A172 (cell line): Measurements from ENCODE around the gene ARL5B. TPM values are rescaled to one million over a fixed set of nuclear protein-coding genes. Genes with fewer than 3 reads are reported as not detected.
"Not testable (repeated sequence)": the region's sequence is repeated elsewhere in the genome, so short reads cannot be mapped to it uniquely, and the experiment has no call there.

Source experiments
- DNase-seq: peaks from one replicate; pipeline ENCODE4 v3.0.0-alpha.2; 2015; ENCODE audit warnings: low spot score
- total RNA-seq: library from RNA; depleted of rRNA; stranded (reverse); fragments of >200 nt; shearing (Covaris generic); gene quantifications from 2 replicates; pipeline ENCODE4 v1.2.3, GENCODE V29; 2014; rRNA removed

Gene ARL5B
- 23.7 and 27.4 TPM in 2 replicates for total RNA-seq

- peak; percentile 93 for DNase-seq
These were observed at the start of gene ARL5B for GRCh38 chr10:18659125-18659818. Gene ARL5B (plus strand): TSS chr10:18659431. CDS start chr10:18659638, 207 bp downstream.

- peak; percentile 90 for DNase-seq
These were observed 48.7 kb upstream of the ARL5B start for GRCh38 chr10:18610517-18610916.

GRCh38 chr10:18611168-18611567, 48.1 kb upstream of the ARL5B start:
- no peak for DNase-seq

GRCh38 chr10:18615618-18616017, 43.6 kb upstream of the ARL5B start:
- DNase-seq = no peak

- no peak for DNase-seq
These were observed 42.9 kb upstream of the ARL5B start for GRCh38 chr10:18616337-18616736.

- no peak for DNase-seq
These were observed 40.2 kb upstream of the ARL5B start for GRCh38 chr10:18619016-18619415.

GRCh38 chr10:18620856-18621255, 38.4 kb upstream of the ARL5B start:
- no peak for DNase-seq

GRCh38 chr10:18623671-18624070, 35.6 kb upstream of the ARL5B start:
- DNase-seq = not testable (repeated sequence)

GRCh38 chr10:18625886-18626285, 33.3 kb upstream of the ARL5B start:
- DNase-seq = no peak

- peak; percentile 63 for DNase-seq
These were observed 31.7 kb upstream of the ARL5B start for GRCh38 chr10:18627452-18628018.

- DNase-seq = not testable (repeated sequence)
These were observed 26.7 kb upstream of the ARL5B start for GRCh38 chr10:18632500-18632899.

- no peak for DNase-seq
These were observed 23.2 kb upstream of the ARL5B start for GRCh38 chr10:18635995-18636394.

GRCh38 chr10:18637400-18637799, 21.8 kb upstream of the ARL5B start:
- not testable (repeated sequence) for DNase-seq

GRCh38 chr10:18639719-18640118, 19.5 kb upstream of the ARL5B start:
- not testable (repeated sequence) for DNase-seq

- DNase-seq = no peak
These were observed 12.1 kb upstream of the ARL5B start for GRCh38 chr10:18647151-18647550.

- DNase-seq = no peak
These were observed 11.3 kb upstream of the ARL5B start for GRCh38 chr10:18647945-18648344.

- DNase-seq = no peak
These were observed 9.8 kb upstream of the ARL5B start for GRCh38 chr10:18649364-18649959.

- no peak for DNase-seq
These were observed 8.7 kb upstream of the ARL5B start for GRCh38 chr10:18650404-18650997.

GRCh38 chr10:18651324-18652007, 7.8 kb upstream of the ARL5B start, which contains the start of gene NSUN6:
Gene NSUN6 (minus strand): TSS chr10:18651587. CDS start chr10:18651203, 384 bp downstream.
- DNase-seq = peak; percentile 82

GRCh38 chr10:18653112-18653511, 6.1 kb upstream of the ARL5B start:
- no peak for DNase-seq

GRCh38 chr10:18656724-18657123, 2.5 kb upstream of the ARL5B start:
- no peak for DNase-seq
